ENCODE measurements around the gene HSPD1. TPM values are rescaled to one million over a fixed set of nuclear protein-coding genes. Genes with fewer than 3 reads are reported as not detected.
"Not testable (repeated sequence)": the region's sequence is repeated elsewhere in the genome, so short reads cannot be mapped to it uniquely, and the experiment has no call there.

HSPD1 gene
- total RNA-seq, 1 donor from 2014 or later, result 183 TPM

- DNase-seq (ENCODE audit: low read depth, low spot score), result no peak
These were observed 2.3 kb downstream of the HSPD1 start for GRCh38 chr2:197497326-197497725.

- DNase-seq (ENCODE audit: low read depth, low spot score), result no peak
These were observed 2.9 kb downstream of the HSPD1 start for GRCh38 chr2:197496695-197497094.

DNA sequence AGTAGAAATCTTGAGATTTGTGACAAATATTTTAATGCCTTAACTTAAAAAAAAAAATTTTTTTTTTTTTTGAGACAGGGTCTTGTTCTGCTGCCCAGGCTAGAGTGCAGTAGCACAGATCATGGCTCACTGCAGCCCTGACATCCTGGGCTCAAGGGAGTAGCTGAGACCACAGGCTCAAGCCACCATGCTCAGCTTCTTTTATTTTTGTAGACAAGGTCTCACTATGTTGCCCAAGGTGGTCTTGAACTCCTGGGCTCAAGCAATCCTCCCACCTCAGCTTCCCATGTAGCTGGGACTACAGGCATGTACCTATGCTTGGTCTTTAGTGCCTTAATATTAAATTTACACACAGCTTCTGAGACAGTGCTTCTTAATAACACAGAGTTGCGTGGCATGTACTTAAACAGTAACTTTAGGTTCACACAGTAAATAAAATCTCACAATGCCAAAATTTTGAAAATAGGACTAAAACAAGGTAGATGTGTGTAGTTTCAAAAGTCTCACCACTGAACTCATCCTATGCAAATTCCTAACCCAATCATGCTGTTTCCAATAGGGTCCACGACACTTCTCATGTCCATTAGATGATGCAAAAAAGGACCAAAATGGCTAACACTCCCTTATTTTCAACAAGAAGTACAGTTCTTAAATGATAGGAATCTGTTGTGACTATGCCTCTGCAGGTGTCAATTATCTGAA, 4.1 kb downstream of the HSPD1 start:
- DNase-seq (ENCODE audit: low read depth, low spot score), result no peak

GRCh38 chr2:197487385-197487784, 12.3 kb downstream of the HSPD1 start:
- DNase-seq (ENCODE audit: low read depth, low spot score), result no peak

- DNase-seq (ENCODE audit: low read depth, low spot score), result no peak
These were observed 13.5 kb downstream of the HSPD1 start for GRCh38 chr2:197486175-197486574.

DNA sequence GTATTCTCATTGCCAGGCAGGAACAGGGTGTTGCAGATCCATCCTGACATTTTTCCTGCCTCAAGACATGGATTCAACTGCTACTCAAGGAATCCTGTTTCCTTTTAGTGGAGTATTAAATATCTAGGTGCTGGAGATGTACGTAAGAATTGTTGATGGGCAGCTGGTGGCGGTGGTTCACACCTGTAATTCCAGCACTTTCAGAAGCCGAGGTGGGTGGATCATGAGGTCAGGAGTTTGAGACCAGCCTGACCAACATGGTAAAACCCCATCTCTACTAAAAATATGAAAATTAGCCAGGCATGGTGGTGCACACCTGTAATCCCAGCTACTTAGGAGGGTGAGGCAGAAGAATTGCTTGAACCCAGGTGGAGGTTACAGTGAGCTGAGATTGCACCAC, 15.4 kb downstream of the HSPD1 start:
- not testable (repeated sequence) for DNase-seq (ENCODE audit: low read depth, low spot score)

- no peak for DNase-seq (ENCODE audit: low read depth, low spot score)
These were observed 19.2 kb downstream of the HSPD1 start for GRCh38 chr2:197480165-197481036.

- DNase-seq (ENCODE audit: low read depth, low spot score), result no peak
These were observed 21.8 kb downstream of the HSPD1 start for GRCh38 chr2:197477797-197478196.

DNA sequence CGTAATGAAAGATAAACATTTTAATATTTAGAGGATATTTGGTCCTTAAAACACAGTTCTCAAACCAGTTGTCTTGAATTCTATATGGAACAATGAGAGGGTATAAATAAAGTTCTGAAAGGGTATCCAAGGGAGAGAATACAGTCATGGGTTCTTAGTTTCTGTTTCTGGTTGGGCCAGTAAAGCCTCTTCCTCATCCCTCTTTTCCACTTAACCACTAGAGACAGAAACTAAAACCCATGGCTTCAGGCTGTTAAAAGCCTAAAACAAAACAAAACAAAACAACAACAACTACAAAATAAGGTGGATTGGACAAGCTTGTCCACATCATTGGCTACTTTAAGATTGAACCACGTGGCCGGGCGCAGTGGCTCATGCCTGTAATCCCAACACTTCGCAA, 27.5 kb downstream of the HSPD1 start:
- no peak for DNase-seq (ENCODE audit: low read depth, low spot score)

DNA sequence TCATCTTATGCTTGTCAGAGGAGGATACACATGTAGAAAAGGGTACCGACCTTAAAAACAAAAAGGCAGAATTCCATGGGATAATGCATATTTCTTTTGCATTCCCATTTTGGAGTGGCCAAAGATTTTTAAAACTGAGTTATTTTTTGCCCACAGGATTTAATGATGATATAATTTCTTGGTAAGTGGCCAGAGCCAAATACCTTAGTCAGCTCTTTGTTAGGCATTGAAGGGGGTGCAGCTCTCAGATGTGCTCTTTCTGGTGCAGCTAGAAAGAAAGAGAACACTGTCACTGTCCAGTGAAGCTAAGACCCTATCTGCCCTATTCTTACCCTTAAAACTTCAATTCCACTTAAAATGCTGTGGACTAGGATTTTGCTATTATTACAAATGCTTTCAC, 35.5 kb downstream of the HSPD1 start:
- no peak for DNase-seq (ENCODE audit: low read depth, low spot score)

DNA sequence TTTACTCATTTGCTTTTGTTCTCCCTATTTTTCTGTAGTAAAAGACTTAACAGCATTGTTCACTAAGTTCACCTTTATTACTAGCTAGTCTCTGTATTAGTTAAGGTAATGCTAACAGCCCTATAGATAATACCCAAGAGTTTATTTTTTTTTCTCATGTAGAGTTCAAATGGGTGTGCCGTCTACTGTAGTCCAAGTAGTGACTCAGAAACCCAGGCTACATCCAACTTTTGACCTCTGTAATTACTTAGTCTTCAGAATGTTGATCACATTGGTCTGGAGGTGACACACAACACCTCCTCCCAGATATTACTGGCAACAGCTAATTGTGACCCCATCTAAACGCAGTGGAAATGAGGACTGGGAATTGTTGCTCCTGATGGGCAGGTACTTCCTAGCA, 38.6 kb downstream of the HSPD1 start:
- DNase-seq (ENCODE audit: low read depth, low spot score), result no peak

DNA sequence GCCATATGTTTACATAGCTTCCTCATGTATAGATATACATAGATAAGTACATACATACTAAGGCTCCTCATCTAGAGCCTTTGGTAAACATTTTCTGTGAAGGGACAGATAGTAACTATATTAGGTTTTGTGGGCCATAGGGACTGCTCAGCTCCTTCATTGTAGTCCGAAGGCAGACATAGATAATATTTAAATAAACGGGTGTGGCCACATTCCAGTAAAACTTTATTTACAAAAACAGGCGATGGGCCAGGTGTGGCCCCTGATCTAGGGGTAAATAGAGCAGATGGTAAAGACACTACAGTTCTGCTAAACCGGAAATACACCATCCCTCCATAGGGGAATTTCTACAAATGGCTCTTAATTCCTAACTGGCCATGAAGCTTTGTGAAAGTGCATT, 39.0 kb downstream of the HSPD1 start:
- no peak for DNase-seq (ENCODE audit: low read depth, low spot score)

- no peak for DNase-seq (ENCODE audit: low read depth, low spot score)
These were observed 44.2 kb downstream of the HSPD1 start for GRCh38 chr2:197455428-197455827.

GRCh38 chr2:197454923-197455322, 44.7 kb downstream of the HSPD1 start:
- no peak for DNase-seq (ENCODE audit: low read depth, low spot score)

DNA sequence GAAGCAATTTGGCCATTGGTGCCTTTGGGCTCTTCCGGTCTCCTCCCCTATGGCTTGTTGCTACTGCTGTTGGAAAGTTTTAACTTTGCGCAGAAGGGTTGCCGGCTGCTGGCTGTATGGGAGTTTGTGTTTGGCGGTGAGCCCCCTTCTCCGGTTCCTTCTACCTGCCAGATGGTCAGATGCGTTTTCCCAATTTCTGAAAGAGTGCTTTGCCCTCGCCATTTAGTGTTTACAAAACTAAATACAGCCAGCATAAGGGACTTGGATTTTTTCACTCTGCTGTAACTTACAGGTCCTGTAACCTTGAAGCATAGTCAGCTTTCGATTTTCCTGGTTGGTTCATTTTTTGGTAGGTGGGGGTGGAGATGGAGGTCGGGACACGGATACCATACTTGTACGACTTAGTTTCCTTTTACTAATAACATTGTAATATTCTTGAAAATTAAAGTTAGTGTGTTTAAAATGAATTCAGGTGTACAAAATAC, 45.7 kb downstream of the HSPD1 start:
- DNase-seq (ENCODE audit: low read depth, low spot score), result peak; percentile 80

- peak; percentile 99 for DNase-seq (ENCODE audit: low read depth, low spot score)
These were observed 46.3 kb downstream of the HSPD1 start, which contains the start of gene COQ10B for GRCh38 chr2:197453123-197453913. TSS of gene COQ10B (plus strand) at chr2:197453552. CDS start at chr2:197453561, 9 bp downstream.

- no peak for DNase-seq (ENCODE audit: low read depth, low spot score)
These were observed 46.9 kb downstream of the HSPD1 start for GRCh38 chr2:197452754-197453122.

DNA sequence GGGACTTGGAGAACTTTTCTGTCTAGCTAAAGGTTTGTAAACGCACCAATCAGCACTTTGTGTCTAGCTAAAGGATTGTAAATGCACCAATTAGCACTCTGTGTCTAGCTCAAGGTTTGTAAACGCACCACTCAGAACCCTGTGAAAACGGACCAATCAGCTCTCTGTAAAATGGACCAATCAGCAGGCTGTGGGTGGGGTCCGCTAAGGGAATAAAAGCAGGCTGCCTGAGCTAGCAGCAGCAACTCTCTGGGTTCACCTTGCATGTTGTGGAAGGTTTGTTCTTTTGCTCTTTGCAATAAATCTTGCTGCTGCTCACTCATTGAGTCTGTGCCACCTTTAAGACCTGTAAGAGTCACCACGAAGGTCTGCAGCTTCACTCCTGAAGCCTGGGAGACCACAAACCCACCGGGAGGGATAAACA, 48.7 kb downstream of the HSPD1 start:
- not testable (repeated sequence) for DNase-seq (ENCODE audit: low read depth, low spot score)

- no peak for DNase-seq (ENCODE audit: low read depth, low spot score)
These were observed 49.2 kb downstream of the HSPD1 start for GRCh38 chr2:197450465-197450864.

DNA sequence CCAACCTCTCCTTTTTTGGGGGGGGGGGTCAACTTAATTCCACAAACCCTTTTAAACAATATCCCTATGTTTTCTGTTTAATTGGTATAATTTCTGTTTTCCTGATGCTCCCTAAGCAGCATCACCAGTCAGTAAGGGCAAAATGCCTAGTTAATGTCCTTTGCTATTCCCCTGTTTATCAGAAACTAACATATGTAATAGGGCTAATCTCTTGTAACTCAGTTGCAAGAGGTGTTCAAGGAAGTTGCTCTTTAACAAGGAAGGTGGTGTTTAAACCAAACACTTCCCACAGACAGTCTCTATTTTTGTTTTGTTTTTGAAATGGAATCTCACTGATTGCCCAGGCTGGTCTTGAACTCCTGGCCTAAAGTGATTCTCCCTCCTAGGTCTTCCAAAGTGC, 52.8 kb downstream of the HSPD1 start:
- no peak for DNase-seq (ENCODE audit: low read depth, low spot score)

DNA sequence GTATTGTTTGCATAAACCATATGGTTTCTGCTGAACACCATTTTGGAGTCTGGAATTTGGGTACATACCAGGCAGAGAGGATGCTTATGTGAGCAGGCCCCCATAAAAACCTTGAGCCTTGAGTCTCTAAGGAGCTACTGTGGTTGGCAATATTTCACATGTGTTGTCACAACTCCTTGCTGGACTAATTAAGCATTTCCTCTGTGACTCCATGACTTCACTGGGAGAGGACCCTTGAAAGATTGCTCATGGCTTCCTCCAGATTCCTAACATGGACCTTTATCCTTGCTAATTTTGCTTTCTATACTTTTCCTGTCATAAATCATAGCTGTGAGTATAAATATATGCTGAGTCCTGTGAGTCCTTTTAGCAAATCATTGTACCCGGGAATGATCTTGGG, 53.9 kb downstream of the HSPD1 start:
- no peak for DNase-seq (ENCODE audit: low read depth, low spot score)

- DNase-seq (ENCODE audit: low read depth, low spot score), result no peak
These were observed 56.8 kb downstream of the HSPD1 start for GRCh38 chr2:197442857-197443256.
